HepG2 (cell line): ENCODE measurements around the gene INO80E. TPM values are rescaled to one million over a fixed set of nuclear protein-coding genes. Genes with fewer than 3 reads are reported as not detected.
A peak's percentile ranks its signal among the peaks of the same experiment; 100 is the strongest.

Experiments
- ATF1 ChIP-seq: IDR thresholded peaks from 2 replicates; pipeline ENCODE4 v1.6.1; 2016; ENCODE audit warnings: mild to moderate bottlenecking, control low read depth
- CBX5 ChIP-seq: sonication (generic); formaldehyde crosslinking; IDR thresholded peaks from 2 replicates; pipeline ENCODE4 v1.4.0; 2020; ENCODE audit warnings: missing genetic modification reagents, borderline replicate concordance
- KAT2B ChIP-seq: fragments of 150-350 bp; IDR thresholded peaks from 2 replicates; pipeline ENCODE4 v1.6.1; 2014; ENCODE audit warnings: low read depth, low read length, borderline replicate concordance
- MATR3 ChIP-seq: sonication (generic); formaldehyde crosslinking; IDR thresholded peaks from 2 replicates; pipeline ENCODE4 v1.4.0; 2020; ENCODE audit warnings: missing genetic modification reagents
- MED8 ChIP-seq: sonication (generic); formaldehyde crosslinking; IDR thresholded peaks from 2 replicates; pipeline ENCODE4 v1.8.1; 2023; ENCODE audit warnings: mild to moderate bottlenecking, missing genetic modification reagents; ENCODE audit not compliant: insufficient replicate concordance
- PATZ1 ChIP-seq: sonication (generic); formaldehyde crosslinking; IDR thresholded peaks from 2 replicates; pipeline ENCODE4 v1.4.0; 2020; ENCODE audit warnings: missing genetic modification reagents
- REST ChIP-seq, 2 experiments: IDR thresholded peaks; 2 replicates each; pipeline ENCODE4 v1.6.1; 2011 to 2012; ENCODE audit warnings: low read length in 2 of 2, borderline replicate concordance in 1 of 2, low read depth in 1 of 2, mild to moderate bottlenecking in 1 of 2, moderate library complexity in 1 of 2
- SIX4 ChIP-seq: sonication (generic); formaldehyde crosslinking; IDR thresholded peaks from 2 replicates; pipeline ENCODE4 v1.4.0; 2020; ENCODE audit warnings: missing genetic modification reagents
- TBX3 ChIP-seq: fragments of 450-650 bp; IDR thresholded peaks from 2 replicates; pipeline ENCODE4 v1.6.1; 2017; ENCODE audit warnings: antibody characterized with exemption, mild to moderate bottlenecking, inconsistent platforms, borderline replicate concordance
- TMF1 ChIP-seq: sonication (generic); formaldehyde crosslinking; IDR thresholded peaks from 2 replicates; pipeline ENCODE4 v1.8.1; 2022; ENCODE audit warnings: low read depth, missing genetic modification reagents
- ZBTB40 ChIP-seq, 2 experiments: fragments of 450-650 bp in 1 of 2; sonication (generic) in 1 of 2; formaldehyde crosslinking in 1 of 2; IDR thresholded peaks; 2 replicates each; pipeline versions ENCODE4 v1.6.1 to v1.8.0; 2016 to 2022; ENCODE audit warnings: antibody characterized with exemption in 1 of 2, mild to moderate bottlenecking in 1 of 2, missing genetic modification reagents in 1 of 2
- ZNF44 ChIP-seq: sonication (generic); formaldehyde crosslinking; IDR thresholded peaks from 2 replicates; pipeline ENCODE4 v1.5.1; 2020; ENCODE audit warnings: mild to moderate bottlenecking, missing genetic modification reagents
- ZNF709 ChIP-seq: sonication (generic); formaldehyde crosslinking; IDR thresholded peaks from 2 replicates; pipeline ENCODE4 v1.5.0; 2020; ENCODE audit warnings: mild to moderate bottlenecking, missing genetic modification reagents
- polyA plus RNA-seq, 8 experiments: library from polyadenylated mRNA; depleted of rRNA in 3 of 8; stranded (reverse) in 7 of 8; unstranded in 1 of 8; fragments of >200 nt; fragmentation: Illumina TruSeq in 4 of 8; extraction: Trizol in 4 of 8; gene quantifications; 2 replicates each; pipeline versions ENCODE4 v1.2.1 to v1.2.3, GENCODE V29; 2011 to 2016; ENCODE audit warnings: low read depth in 4 of 8, missing spikeins in 1 of 8, mixed read lengths in 1 of 8; ENCODE audit not compliant: insufficient read depth in 1 of 8
- total RNA-seq, 5 experiments: library from RNA; depleted of rRNA; stranded (reverse); fragments of >200 nt; fragmentation: Illumina TruSeq; extraction: Trizol; gene quantifications; 2 replicates each; pipeline ENCODE4 v1.2.3, GENCODE V29; 2016; ENCODE audit warnings: low read depth in 1 of 5

INO80E gene
- total and polyA plus RNA-seq, 2 of the 13 experiments (the other 11 are each of a cell fraction or from before 2014, with no cell fraction given): 25.8 to 45.6 TPM

- TF ChIP-seq ZBTB40 (IDR thresholded peaks at IDR 0.05): no peak
- peak; percentile 9; the same call in 1 of the 2 replicates for TF ChIP-seq ZBTB40 (CRISPR knock-in tag; IDR thresholded peaks at IDR 0.05)
- no peak; the same call in 1 of the 2 replicates for TF ChIP-seq CBX5
- no peak for TF ChIP-seq MATR3 (CRISPR knock-in tag)
- TF ChIP-seq PATZ1 (CRISPR knock-in tag): peak; percentile 63
- TF ChIP-seq REST (IDR thresholded peaks at IDR 0.05; ENCODE audit: borderline replicate concordance in 1 of 2, low read depth in 1 of 2, low read length in 2 of 2): peak in 1 of 2 experiments; percentile 47; a peak in 1 of 4 replicates
- TF ChIP-seq ZNF44: peak; percentile 37
- peak; percentile 76 for TF ChIP-seq MED8
- no peak; the same call in 1 of the 2 replicates for TF ChIP-seq TBX3
- no peak; the same call in none of the 2 replicates for TF ChIP-seq TMF1 (CRISPR knock-in tag)
- TF ChIP-seq KAT2B: no peak
- TF ChIP-seq ATF1 (CRISPR knock-in tag): peak; percentile 98
- peak; percentile 93; the same call in 1 of the 2 replicates for TF ChIP-seq ZNF709 (CRISPR knock-in tag)
- peak; percentile 75; the same call in 1 of the 2 replicates for TF ChIP-seq SIX4 (CRISPR knock-in tag)
These were observed at the start of gene INO80E (continued) for GRCh38 chr16:29995911-29996765.
